NK-92 (cell line): ENCODE measurements around the gene SH2B2.
"Not testable (repeated sequence)": the region's sequence is repeated elsewhere in the genome, so short reads cannot be mapped to it uniquely, and the experiment has no call there.

ENCODE experiments used
- DNase-seq: peaks from one replicate; lab custom pipeline; 2025; ENCODE audit not compliant: unreplicated experiment; lab: John Stamatoyannopoulos, UW

The SH2B2 gene

GRCh38 chr7:102330666-102331460 is 44.2 kb downstream of the SH2B2 start:
- DNase-seq, result not testable (repeated sequence)

- not testable (repeated sequence) for DNase-seq
These were observed 48.9 kb downstream of the SH2B2 start for GRCh38 chr7:102335574-102335973.

GRCh38 chr7:102337002-102337401 is 50.3 kb downstream of the SH2B2 start:
- DNase-seq, result not testable (repeated sequence)

- not testable (repeated sequence) for DNase-seq
These were observed 50.8 kb downstream of the SH2B2 start for GRCh38 chr7:102337420-102337819.

- not testable (repeated sequence) for DNase-seq
These were observed 54.1 kb downstream of the SH2B2 start for GRCh38 chr7:102340599-102341368.

- DNase-seq, result not testable (repeated sequence)
These were observed 60.3 kb downstream of the SH2B2 start for GRCh38 chr7:102346983-102347382.

- DNase-seq, result not testable (repeated sequence)
These were observed 69.7 kb downstream of the SH2B2 start, which contains the start of gene SPDYE6 for GRCh38 chr7:102356344-102356743. Gene SPDYE6, minus strand, starts transcription at chr7:102356444. Its CDS starts 421 bp downstream, at chr7:102356023.

GRCh38 chr7:102363549-102364393 is 77.1 kb downstream of the SH2B2 start:
- DNase-seq, result peak; percentile 83

GRCh38 chr7:102364394-102364886 is 77.8 kb downstream of the SH2B2 start:
- DNase-seq, result not testable (repeated sequence)

- not testable (repeated sequence) for DNase-seq
These were observed 78.7 kb downstream of the SH2B2 start for GRCh38 chr7:102365390-102365789.

- not testable (repeated sequence) for DNase-seq
These were observed 83.4 kb downstream of the SH2B2 start for GRCh38 chr7:102370038-102370437.
